ENCODE results near the gene STAT4. TPM values are rescaled to one million over a fixed set of nuclear protein-coding genes. Genes with fewer than 3 reads are reported as not detected.

STAT4 gene
- polyA plus RNA-seq, 1 experiment = 1.5 TPM

DNA sequence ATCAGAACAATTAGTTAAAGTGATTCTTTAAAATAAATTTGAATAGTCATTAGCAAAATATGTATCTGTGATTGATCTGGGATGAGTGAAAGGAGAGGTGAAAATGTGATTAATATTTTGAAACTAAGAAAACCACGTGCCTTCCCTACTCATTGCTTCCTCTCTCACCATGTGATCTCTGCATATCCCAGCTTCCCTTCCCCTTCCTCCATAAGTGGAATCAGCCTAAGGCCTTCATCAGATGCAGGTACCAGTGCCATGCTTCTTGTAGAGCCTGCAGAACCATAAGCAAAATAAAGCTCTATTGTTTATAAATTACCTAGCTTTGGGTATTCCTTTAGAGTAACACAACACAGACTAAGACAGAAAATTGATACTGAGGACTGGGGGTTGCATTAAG is 125.7 kb downstream of the STAT4 start:
- no peak for DNase-seq (ENCODE audit: low read depth)
- POLR2A ChIA-PET = no interaction called here
- no peaks in the 10 kb centered on the region for H3K27me3 ChIP-seq (ENCODE audit: control insufficient read depth, insufficient read depth, low read length)
- H3K36me3 ChIP-seq (ENCODE audit: control insufficient read depth, insufficient read depth, low read length) = no peaks in the 10 kb centered on the region
- TF ChIP-seq, protein P1, sequence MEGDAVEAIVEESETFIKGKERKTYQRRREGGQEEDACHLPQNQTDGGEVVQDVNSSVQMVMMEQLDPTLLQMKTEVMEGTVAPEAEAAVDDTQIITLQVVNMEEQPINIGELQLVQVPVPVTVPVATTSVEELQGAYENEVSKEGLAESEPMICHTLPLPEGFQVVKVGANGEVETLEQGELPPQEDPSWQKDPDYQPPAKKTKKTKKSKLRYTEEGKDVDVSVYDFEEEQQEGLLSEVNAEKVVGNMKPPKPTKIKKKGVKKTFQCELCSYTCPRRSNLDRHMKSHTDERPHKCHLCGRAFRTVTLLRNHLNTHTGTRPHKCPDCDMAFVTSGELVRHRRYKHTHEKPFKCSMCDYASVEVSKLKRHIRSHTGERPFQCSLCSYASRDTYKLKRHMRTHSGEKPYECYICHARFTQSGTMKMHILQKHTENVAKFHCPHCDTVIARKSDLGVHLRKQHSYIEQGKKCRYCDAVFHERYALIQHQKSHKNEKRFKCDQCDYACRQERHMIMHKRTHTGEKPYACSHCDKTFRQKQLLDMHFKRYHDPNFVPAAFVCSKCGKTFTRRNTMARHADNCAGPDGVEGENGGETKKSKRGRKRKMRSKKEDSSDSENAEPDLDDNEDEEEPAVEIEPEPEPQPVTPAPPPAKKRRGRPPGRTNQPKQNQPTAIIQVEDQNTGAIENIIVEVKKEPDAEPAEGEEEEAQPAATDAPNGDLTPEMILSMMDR (IDR thresholded peaks at IDR 0.05; ENCODE audit: insufficient read depth, low read depth, low read length) = no peak
- CTCF ChIA-PET = interaction anchor here (1.2 kb wide), 1 partner anchor 13 kb away, joined by 3 read pairs; no protein-coding TSS in a partner anchor
- no peak overlapping the region for H3K4me3 ChIP-seq (ENCODE audit: low read depth, low read length)

DNA sequence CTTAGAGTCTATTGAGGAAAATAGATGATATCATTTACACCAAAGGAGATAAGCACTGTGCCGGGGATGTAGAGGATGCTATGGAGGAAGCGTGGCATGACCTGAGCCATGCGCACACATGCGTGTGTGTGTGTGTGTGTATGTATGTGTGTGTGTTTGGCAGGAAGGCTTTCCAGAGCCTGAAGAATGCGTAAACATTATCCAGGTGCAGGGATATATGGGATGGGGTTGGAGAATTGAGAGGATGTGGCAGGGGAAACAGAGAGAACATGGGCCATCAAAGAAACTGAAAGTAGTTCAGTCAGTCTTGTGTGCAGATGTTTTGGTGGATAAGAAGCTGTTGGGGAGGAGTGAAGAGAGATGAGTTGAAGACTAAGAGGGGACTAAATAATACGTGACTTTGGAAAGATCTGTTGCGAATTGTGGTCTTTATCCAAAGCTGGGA is 127.5 kb downstream of the STAT4 start:
- ChIA-PET CTCF (interaction anchor here (0.9 to 2.1 kb wide), 2 partner anchors 9 kb away, joined by 5 read pairs; partner anchors contain the start of gene STAT1), POLR2A (no interaction called here)
- no peak overlapping the region for H3K4me3 ChIP-seq (ENCODE audit: low read depth, low read length)
- no peaks in the 10 kb centered on the region for H3K27me3 ChIP-seq (ENCODE audit: control insufficient read depth, insufficient read depth, low read length)
- TF ChIP-seq, protein P1 (IDR thresholded peaks at IDR 0.05; ENCODE audit: insufficient read depth, low read depth, low read length) = no peak
- no peaks in the 10 kb centered on the region for H3K36me3 ChIP-seq (ENCODE audit: control insufficient read depth, insufficient read depth, low read length)
- no peak for DNase-seq (ENCODE audit: low read depth)

DNA sequence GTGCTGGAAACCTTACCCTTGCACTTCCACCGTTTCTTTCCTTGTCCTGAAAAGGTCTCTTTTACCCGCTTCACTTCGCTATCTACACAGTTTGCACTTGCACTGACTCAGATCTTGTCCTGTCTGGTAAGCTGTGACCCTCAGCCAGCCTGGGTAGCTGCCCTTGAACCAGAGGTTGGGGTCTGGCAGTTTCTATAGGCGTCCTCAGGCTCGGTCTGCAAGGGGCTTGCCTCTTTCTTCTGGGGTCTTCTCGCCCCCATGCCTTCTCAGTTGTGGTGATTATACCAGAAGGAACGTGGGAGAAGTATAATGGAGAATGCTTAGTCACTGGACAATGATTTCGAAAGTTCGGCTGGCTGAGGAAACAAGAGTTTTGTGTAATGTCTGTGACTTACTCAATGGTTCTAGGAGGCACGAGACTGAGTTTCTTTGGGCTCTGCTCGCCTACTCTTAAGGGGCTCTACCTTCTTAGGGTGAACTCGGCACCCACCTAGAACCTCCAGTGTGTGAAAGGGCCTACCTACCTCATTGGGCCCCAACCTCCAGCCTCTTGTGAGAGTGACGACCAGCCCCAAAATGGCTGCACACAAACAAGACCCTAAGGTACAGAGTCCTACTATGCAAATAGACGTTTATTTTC is 129.9 kb downstream of the STAT4 start:
- Histone ChIP-seq H3K36me3 (ENCODE audit: control insufficient read depth, insufficient read depth, low read length) (no peaks in the 10 kb centered on the region), H3K4me3 (ENCODE audit: low read depth, low read length) (peak overlapping the region; percentile 77), H3K27me3 (ENCODE audit: control insufficient read depth, insufficient read depth, low read length) (no peaks in the 10 kb centered on the region)
- CTCF ChIA-PET = no interaction called here
- TF ChIP-seq, protein P1 (IDR thresholded peaks at IDR 0.05; ENCODE audit: insufficient read depth, low read depth, low read length) = no peak
- DNase-seq (ENCODE audit: low read depth) = peak; percentile 64
- POLR2A ChIA-PET = no interaction called here

DNA sequence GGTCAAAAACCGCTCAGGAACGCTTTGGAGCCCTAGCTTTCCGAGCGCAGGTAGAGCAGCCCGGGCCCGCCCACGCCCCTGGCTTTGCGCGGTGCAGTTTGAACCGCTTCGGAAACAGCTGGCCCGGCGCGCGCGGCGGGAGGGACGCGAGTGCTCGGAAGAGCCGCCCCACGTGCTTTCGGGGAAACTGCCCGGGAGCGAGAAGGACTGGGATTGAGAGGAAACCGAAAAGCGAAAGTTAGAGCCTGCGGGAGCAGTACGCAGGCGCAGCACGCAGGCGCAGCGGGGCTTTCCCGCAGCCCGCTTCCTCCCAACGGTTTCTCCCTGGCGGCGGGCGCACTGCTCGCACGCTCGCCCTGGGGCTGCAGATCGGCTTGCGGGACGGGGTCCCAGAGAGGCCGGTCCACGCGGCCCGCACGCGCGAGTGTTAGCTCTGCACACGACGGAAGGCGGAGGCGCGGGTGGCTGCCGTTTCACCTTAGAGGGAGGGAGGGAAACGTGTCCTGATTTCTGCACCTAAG is 130.5 kb downstream of the STAT4 start:
- Histone ChIP-seq H3K4me3 (ENCODE audit: low read depth, low read length) (peak overlapping the region; percentile 77), H3K36me3 (ENCODE audit: control insufficient read depth, insufficient read depth, low read length) (no peaks in the 10 kb centered on the region), H3K27me3 (ENCODE audit: control insufficient read depth, insufficient read depth, low read length) (no peaks in the 10 kb centered on the region)
- TF ChIP-seq, protein P1 (IDR thresholded peaks at IDR 0.05; ENCODE audit: insufficient read depth, low read depth, low read length) = no peak
- ChIA-PET POLR2A (interaction anchor here (0.6 kb wide), 1 partner anchor 618 kb away, joined by 4 read pairs; no protein-coding TSS in a partner anchor), CTCF (no interaction called here)
- peak; percentile 85 for DNase-seq (ENCODE audit: low read depth)

DNA sequence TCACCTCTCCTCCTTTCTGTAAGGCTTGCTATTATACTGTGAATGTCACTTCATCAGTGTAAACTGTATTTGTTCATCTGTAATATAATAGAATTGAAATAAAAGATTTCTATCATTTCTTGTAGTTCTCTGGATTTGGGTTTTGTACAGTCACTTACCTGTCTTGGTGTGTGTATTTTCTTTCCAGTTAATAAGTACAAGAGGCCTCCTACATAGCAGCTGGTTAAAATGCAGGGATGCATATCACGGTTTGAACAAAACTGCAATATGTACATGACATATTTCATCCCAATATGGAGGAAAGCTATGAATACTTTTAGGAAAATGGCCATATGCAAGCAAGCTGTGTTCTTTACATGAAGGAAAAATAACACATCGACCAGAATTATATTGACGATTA is 131.4 kb downstream of the STAT4 start:
- TF ChIP-seq, protein P1 (IDR thresholded peaks at IDR 0.05; ENCODE audit: insufficient read depth, low read depth, low read length) = no peak
- POLR2A ChIA-PET = no interaction called here

More for the DNA sequence above, 131.4 kb downstream of the STAT4 start:
- CTCF ChIA-PET = interaction anchor here (0.8 to 0.9 kb wide), 2 partner anchors 18 to 136 kb away, joined by 3 read pairs; no protein-coding TSS in a partner anchor
- Histone ChIP-seq H3K4me3 (ENCODE audit: low read depth, low read length) (no peak overlapping the region), H3K27me3 (ENCODE audit: control insufficient read depth, insufficient read depth, low read length) (no peaks in the 10 kb centered on the region), H3K36me3 (ENCODE audit: control insufficient read depth, insufficient read depth, low read length) (no peaks in the 10 kb centered on the region)
- DNase-seq (ENCODE audit: low read depth) = no peak

Data from BJ (cell line).